GM18907 (cell line): Measurements from ENCODE around the gene MFAP4.

ENCODE experiments used
- ATAC-seq: cut with Tn5 transposase; IDR thresholded peaks from one replicate; pipeline ENCODE4 v1.9.1; 2021; ENCODE audit warnings: mild to moderate bottlenecking, moderate library complexity; ENCODE audit not compliant: unreplicated experiment

The MFAP4 gene

GRCh38 chr17:19386974-19387920 lies at the start of gene MFAP4:
Gene MFAP4 (minus strand): TSS chr17:19387190. CDS start chr17:19387155, 35 bp downstream.
- ATAC-seq = no peak

- ATAC-seq = no peak
These were observed 46.8 kb upstream of the MFAP4 start for GRCh38 chr17:19433727-19434340.

- ATAC-seq = no peak
These were observed 46.3 kb upstream of the MFAP4 start for GRCh38 chr17:19433255-19433654.

- no peak for ATAC-seq
These were observed 44.7 kb upstream of the MFAP4 start for GRCh38 chr17:19431691-19432090.

GRCh38 chr17:19426631-19427030 lies 39.6 kb upstream of the MFAP4 start:
- ATAC-seq = no peak

- ATAC-seq = no peak
These were observed 38.2 kb upstream of the MFAP4 start for GRCh38 chr17:19424934-19425868.

- no peak for ATAC-seq
These were observed 34.9 kb upstream of the MFAP4 start for GRCh38 chr17:19421926-19422325.

GRCh38 chr17:19421219-19421618 lies 34.2 kb upstream of the MFAP4 start:
- no peak for ATAC-seq

GRCh38 chr17:19418251-19418992 lies 31.4 kb upstream of the MFAP4 start:
- ATAC-seq = no peak

GRCh38 chr17:19417611-19418010 lies 30.6 kb upstream of the MFAP4 start:
- ATAC-seq = no peak

- ATAC-seq = no peak
These were observed 29.1 kb upstream of the MFAP4 start for GRCh38 chr17:19415806-19416775.

GRCh38 chr17:19415311-19415710 lies 28.3 kb upstream of the MFAP4 start:
- ATAC-seq = no peak

GRCh38 chr17:19414396-19415280 lies 27.6 kb upstream of the MFAP4 start:
- no peak for ATAC-seq

GRCh38 chr17:19413761-19414160 lies 26.8 kb upstream of the MFAP4 start:
- ATAC-seq = no peak

- no peak for ATAC-seq
These were observed 26.0 kb upstream of the MFAP4 start for GRCh38 chr17:19412984-19413383.

GRCh38 chr17:19412510-19412909 lies 25.5 kb upstream of the MFAP4 start:
- no peak for ATAC-seq

GRCh38 chr17:19411631-19412030 lies 24.6 kb upstream of the MFAP4 start:
- no peak for ATAC-seq
